ENCODE data around the gene JAM3. TPM values are rescaled to one million over a fixed set of nuclear protein-coding genes. Genes with fewer than 3 reads are reported as not detected.

The JAM3 gene
- total RNA-seq, 1 experiment from 2014 or later: 2.4 TPM

GRCh38 chr11:134143801-134144200 lies 74.9 kb downstream of the JAM3 start:
- H3K36me3 ChIP-seq: no peaks in the 10 kb centered on the region
- H3K4me3 ChIP-seq: no peak overlapping the region
- no peak overlapping the region for H3K27ac ChIP-seq
- H3K4me1 ChIP-seq (replicated peaks): no peaks in the 10 kb centered on the region
- no peaks in the 10 kb centered on the region for H3K9me3 ChIP-seq (replicated peaks)
- H3K27me3 ChIP-seq (replicated peaks): no peaks in the 10 kb centered on the region
- DNase-seq (ENCODE audit: low read depth in 1 of 2, low spot score in 2 of 2): no peak

- no peaks in the 10 kb centered on the region for H3K27me3 ChIP-seq (replicated peaks)
- no peaks in the 10 kb centered on the region for H3K9me3 ChIP-seq (replicated peaks)
- DNase-seq (ENCODE audit: low read depth in 1 of 2, low spot score in 2 of 2): no peak
- H3K27ac ChIP-seq: no peak overlapping the region
- no peak overlapping the region for H3K4me3 ChIP-seq
- H3K36me3 ChIP-seq: no peaks in the 10 kb centered on the region
- H3K4me1 ChIP-seq (replicated peaks): no peaks in the 10 kb centered on the region
Observed at GRCh38 chr11:134144744-134145143, 75.9 kb downstream of the JAM3 start.

GRCh38 chr11:134145715-134146114 lies 76.8 kb downstream of the JAM3 start:
- Histone ChIP-seq H3K27ac (no peak overlapping the region), H3K36me3 (no peaks in the 10 kb centered on the region), H3K4me3 (no peak overlapping the region), H3K9me3 (replicated peaks) (no peaks in the 10 kb centered on the region), H3K4me1 (replicated peaks) (no peaks in the 10 kb centered on the region), H3K27me3 (replicated peaks) (no peaks in the 10 kb centered on the region)
- no peak for DNase-seq (ENCODE audit: low read depth in 1 of 2, low spot score in 2 of 2)

- DNase-seq (ENCODE audit: low read depth in 1 of 2, low spot score in 2 of 2): no peak
- no peaks in the 10 kb centered on the region for H3K27me3 ChIP-seq (replicated peaks)
- H3K27ac ChIP-seq: no peak overlapping the region
- no peaks in the 10 kb centered on the region for H3K9me3 ChIP-seq (replicated peaks)
- H3K4me3 ChIP-seq: no peak overlapping the region
- no peaks in the 10 kb centered on the region for H3K4me1 ChIP-seq (replicated peaks)
- H3K36me3 ChIP-seq: no peaks in the 10 kb centered on the region
Observed at GRCh38 chr11:134146598-134146997, 77.7 kb downstream of the JAM3 start.

- peaks cover 4% of the 10 kb centered on the region; the same call in 1 of the 2 replicates for H3K36me3 ChIP-seq
- no peaks in the 10 kb centered on the region for H3K9me3 ChIP-seq (replicated peaks)
- H3K27ac ChIP-seq: no peak overlapping the region
- H3K27me3 ChIP-seq (replicated peaks): no peaks in the 10 kb centered on the region
- no peak overlapping the region for H3K4me3 ChIP-seq
- DNase-seq (ENCODE audit: low read depth in 1 of 2, low spot score in 2 of 2): no peak
- H3K4me1 ChIP-seq (replicated peaks): no peaks in the 10 kb centered on the region
Observed at GRCh38 chr11:134149371-134149770, 80.5 kb downstream of the JAM3 start.

- DNase-seq (ENCODE audit: low read depth in 1 of 2, low spot score in 2 of 2): no peak
- Histone ChIP-seq H3K27me3 (replicated peaks) (no peaks in the 10 kb centered on the region), H3K27ac (no peak overlapping the region), H3K4me3 (no peak overlapping the region), H3K9me3 (replicated peaks) (no peaks in the 10 kb centered on the region), H3K4me1 (replicated peaks) (no peaks in the 10 kb centered on the region), H3K36me3 (peaks cover 4% of the 10 kb centered on the region; the same call in 1 of the 2 replicates)
Observed at GRCh38 chr11:134150195-134150903, 81.5 kb downstream of the JAM3 start.

GRCh38 chr11:134151083-134151747 lies 82.3 kb downstream of the JAM3 start:
- Histone ChIP-seq H3K27ac (no peak overlapping the region), H3K36me3 (peaks cover 4% of the 10 kb centered on the region; the same call in 1 of the 2 replicates), H3K4me3 (no peak overlapping the region), H3K27me3 (replicated peaks) (no peaks in the 10 kb centered on the region), H3K9me3 (replicated peaks) (no peaks in the 10 kb centered on the region), H3K4me1 (replicated peaks) (no peaks in the 10 kb centered on the region)
- no peak for DNase-seq (ENCODE audit: low read depth in 1 of 2, low spot score in 2 of 2)

- Histone ChIP-seq H3K4me3 (no peak overlapping the region), H3K27ac (no peak overlapping the region), H3K27me3 (replicated peaks) (no peaks in the 10 kb centered on the region), H3K36me3 (peaks cover 4% of the 10 kb centered on the region; the same call in 1 of the 2 replicates), H3K9me3 (replicated peaks) (no peaks in the 10 kb centered on the region), H3K4me1 (replicated peaks) (no peaks in the 10 kb centered on the region)
- DNase-seq (ENCODE audit: low read depth in 1 of 2, low spot score in 2 of 2): no peak
Observed at GRCh38 chr11:134152696-134153095, 83.8 kb downstream of the JAM3 start.

- Histone ChIP-seq H3K4me1 (replicated peaks) (no peaks in the 10 kb centered on the region), H3K4me3 (no peak overlapping the region), H3K27me3 (replicated peaks) (no peaks in the 10 kb centered on the region), H3K9me3 (replicated peaks) (no peaks in the 10 kb centered on the region), H3K27ac (no peak overlapping the region), H3K36me3 (peaks cover 4% of the 10 kb centered on the region; the same call in 1 of the 2 replicates)
- DNase-seq (ENCODE audit: low read depth in 1 of 2, low spot score in 2 of 2): no peak
Observed at GRCh38 chr11:134153147-134153905, 84.5 kb downstream of the JAM3 start.

GRCh38 chr11:134154441-134154840 lies 85.6 kb downstream of the JAM3 start:
- DNase-seq (ENCODE audit: low read depth in 1 of 2, low spot score in 2 of 2): no peak
- no peaks in the 10 kb centered on the region for H3K27me3 ChIP-seq (replicated peaks)
- no peaks in the 10 kb centered on the region for H3K9me3 ChIP-seq (replicated peaks)
- no peak overlapping the region for H3K4me3 ChIP-seq
- no peak overlapping the region for H3K27ac ChIP-seq
- peaks cover 8% of the 10 kb centered on the region for H3K36me3 ChIP-seq
- H3K4me1 ChIP-seq (replicated peaks): no peaks in the 10 kb centered on the region

GRCh38 chr11:134155456-134155855 lies 86.6 kb downstream of the JAM3 start:
- Histone ChIP-seq H3K9me3 (replicated peaks) (no peaks in the 10 kb centered on the region), H3K36me3 (peaks cover 10% of the 10 kb centered on the region), H3K27ac (no peak overlapping the region), H3K4me1 (replicated peaks) (no peaks in the 10 kb centered on the region), H3K4me3 (no peak overlapping the region), H3K27me3 (replicated peaks) (no peaks in the 10 kb centered on the region)
- DNase-seq (ENCODE audit: low read depth in 1 of 2, low spot score in 2 of 2): no peak

- Histone ChIP-seq H3K36me3 (peaks cover 11% of the 10 kb centered on the region), H3K4me3 (no peak overlapping the region)
- no peak for DNase-seq (ENCODE audit: low read depth in 1 of 2, low spot score in 2 of 2)
Observed at GRCh38 chr11:134155946-134156865, 87.3 kb downstream of the JAM3 start.

GRCh38 chr11:134157451-134157850 lies 88.6 kb downstream of the JAM3 start:
- Histone ChIP-seq H3K36me3 (peaks cover 17% of the 10 kb centered on the region), H3K4me3 (no peak overlapping the region), H3K27ac (no peak overlapping the region), H3K9me3 (replicated peaks) (no peaks in the 10 kb centered on the region), H3K27me3 (replicated peaks) (no peaks in the 10 kb centered on the region), H3K4me1 (replicated peaks) (no peaks in the 10 kb centered on the region)
- no peak for DNase-seq (ENCODE audit: low read depth in 1 of 2, low spot score in 2 of 2)

More at GRCh38 chr11:134155946-134156865, 87.3 kb downstream of the JAM3 start:
- Histone ChIP-seq H3K27ac (no peak overlapping the region), H3K9me3 (replicated peaks) (no peaks in the 10 kb centered on the region), H3K27me3 (replicated peaks) (no peaks in the 10 kb centered on the region), H3K4me1 (replicated peaks) (no peaks in the 10 kb centered on the region)

Measured in SJSA1 (cell line).